Upper lobe of right lung (tissue), 1 donor: Measurements from ENCODE around the gene EIF2D. TPM values are rescaled to one million over a fixed set of nuclear protein-coding genes. Genes with fewer than 3 reads are reported as not detected.

Source experiments
- ATAC-seq: fragments of 200-7000 bp; cut with Tn5 transposase; one replicate; pipeline ENCODE4 v1.9.1; 2020; ENCODE audit warnings: mild to moderate bottlenecking, moderate library complexity
- DNase-seq: peaks from one replicate; pipeline ENCODE4 v3.0.0-alpha.2; 2020
- H3K27ac ChIP-seq: fragments of 200-600 bp; one replicate; pipeline ENCODE4 v1.8.0; 2022
- H3K27me3 ChIP-seq: fragments of 200-600 bp; one replicate; pipeline ENCODE4 v1.8.0; 2022; ENCODE audit warnings: mild to moderate bottlenecking
- H3K36me3 ChIP-seq: fragments of 200-600 bp; one replicate; pipeline ENCODE4 v1.8.0; 2022
- H3K4me1 ChIP-seq: fragments of 200-600 bp; one replicate; pipeline ENCODE4 v1.8.0; 2022
- H3K4me3 ChIP-seq: fragments of 200-600 bp; one replicate; pipeline ENCODE4 v1.8.0; 2022; ENCODE audit warnings: mild to moderate bottlenecking
- H3K9me3 ChIP-seq: fragments of 200-600 bp; one replicate; pipeline ENCODE4 v1.8.0; 2022
- CTCF ChIP-seq: fragments of 200-600 bp; IDR thresholded peaks from one replicate; pipeline ENCODE4 v1.8.0; 2022; ENCODE audit warnings: antibody characterized with exemption
- intact Hi-C: fragments of 100-400 bp; cut with DNase I; formaldehyde crosslinking; loops from one replicate; pipeline ENCODE4 v1.11.0; 2022
- total RNA-seq: library from RNA; stranded (reverse); fragmentation: NEBNext Ultra II Directional; extraction: Animal tissue kit (Norgen Biotek cat#: 25700); gene quantifications from one replicate; pipeline ENCODE4 v1.2.1, GENCODE V29; 2021
- donor health status: DM: no; HTN: yes; CAD: no; lungs with severe emphysema.

Gene EIF2D
- total RNA-seq, 1 donor from 2014 or later, result 49.8 TPM

DNA sequence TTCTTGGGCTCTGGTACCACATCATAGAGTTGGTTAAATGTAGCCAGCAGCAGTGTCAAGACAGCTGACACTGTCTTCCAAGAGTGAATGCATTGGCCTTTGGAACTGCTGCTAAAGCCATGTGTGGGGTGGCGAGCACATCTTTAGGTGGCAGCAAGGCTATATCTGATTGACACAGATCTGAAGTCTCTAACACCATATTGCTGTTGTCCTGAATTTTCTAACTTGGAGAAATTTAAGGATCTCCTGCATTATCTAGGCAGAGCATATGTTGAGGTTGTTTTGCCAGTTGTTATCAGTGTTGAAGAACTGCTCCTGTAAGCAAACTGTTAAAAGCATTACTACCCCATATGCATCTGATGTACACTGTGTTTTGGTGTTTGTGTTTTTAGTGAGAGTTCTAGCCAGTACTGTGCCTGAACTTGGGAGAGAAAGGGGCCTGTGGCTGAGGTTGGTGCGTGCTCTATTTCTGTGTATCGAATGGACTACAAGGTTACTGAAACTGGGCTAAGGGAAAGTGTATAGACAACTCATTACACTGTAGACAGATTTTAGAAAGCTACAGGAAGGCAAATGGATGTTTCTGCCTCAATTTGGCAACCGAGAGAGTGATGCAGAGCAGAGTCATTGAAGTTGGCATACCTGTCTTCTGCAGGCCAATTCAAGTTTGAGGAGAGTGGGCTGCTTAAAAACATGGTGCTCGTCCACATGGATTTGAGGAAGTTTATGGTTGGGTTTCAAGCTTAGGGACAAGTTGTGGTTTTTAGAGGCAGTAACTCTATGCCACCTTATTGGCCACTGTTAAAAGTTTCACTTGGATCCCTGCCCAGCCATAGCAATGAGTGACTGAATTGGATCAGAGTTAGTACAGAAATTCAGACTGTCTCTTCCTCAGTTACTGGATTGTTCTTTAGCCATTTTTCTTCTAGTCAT, 40.0 kb upstream of the EIF2D start:
- H3K9me3 ChIP-seq, result no peaks in the 10 kb centered on the region
- H3K36me3 ChIP-seq, result peaks cover 9% of the 10 kb centered on the region
- intact Hi-C loops, result no loop called here
- peak; percentile 39 for ATAC-seq
- H3K27ac ChIP-seq, result no peak overlapping the region
- H3K4me3 ChIP-seq, result no peak overlapping the region
- H3K4me1 ChIP-seq, result no peaks in the 10 kb centered on the region
- no peaks in the 10 kb centered on the region for H3K27me3 ChIP-seq
- no peak for DNase-seq
- TF ChIP-seq CTCF, result no peak

GRCh38 chr1:206651014-206651413, 38.7 kb upstream of the EIF2D start:
- Histone ChIP-seq H3K27ac (no peak overlapping the region), H3K4me3 (no peak overlapping the region), H3K9me3 (no peaks in the 10 kb centered on the region), H3K36me3 (peaks cover 9% of the 10 kb centered on the region), H3K27me3 (no peaks in the 10 kb centered on the region), H3K4me1 (no peaks in the 10 kb centered on the region)
- no peak for TF ChIP-seq CTCF
- intact Hi-C loops, result no loop called here
- no peak for DNase-seq
- no peak for ATAC-seq

- intact Hi-C loops, result no loop called here
- Histone ChIP-seq H3K9me3 (no peaks in the 10 kb centered on the region), H3K27me3 (no peaks in the 10 kb centered on the region), H3K27ac (no peak overlapping the region), H3K4me1 (no peaks in the 10 kb centered on the region), H3K4me3 (no peak overlapping the region), H3K36me3 (peaks cover 9% of the 10 kb centered on the region)
- DNase-seq (no peak), ATAC-seq (no peak)
- no peak for TF ChIP-seq CTCF
Observed at GRCh38 chr1:206649261-206649921, 37.1 kb upstream of the EIF2D start.

DNA sequence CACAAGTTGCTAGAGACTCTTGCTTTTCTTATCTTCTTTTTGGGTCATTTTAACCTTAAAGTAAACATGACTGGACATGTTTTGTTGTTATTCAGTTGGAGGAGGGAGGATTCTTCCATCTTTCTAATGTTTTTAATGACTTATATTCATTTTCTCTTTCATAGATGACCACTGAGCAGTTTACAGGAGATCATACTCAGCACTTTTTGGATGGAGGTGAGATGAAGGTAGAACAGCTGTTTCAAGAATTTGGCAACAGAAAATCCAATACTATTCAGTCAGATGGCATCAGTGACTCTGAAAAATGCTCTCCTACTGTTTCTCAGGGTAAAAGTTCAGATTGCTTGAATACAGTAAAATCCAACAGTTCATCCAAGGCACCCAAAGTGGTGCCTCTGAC, 35.0 kb upstream of the EIF2D start:
- peaks cover 9% of the 10 kb centered on the region for H3K36me3 ChIP-seq
- H3K27ac ChIP-seq, result no peak overlapping the region
- ATAC-seq (no peak), DNase-seq (no peak)
- no peaks in the 10 kb centered on the region for H3K9me3 ChIP-seq
- H3K4me1 ChIP-seq, result no peaks in the 10 kb centered on the region
- intact Hi-C loops, result no loop called here
- no peak for TF ChIP-seq CTCF
- H3K27me3 ChIP-seq, result no peaks in the 10 kb centered on the region
- no peak overlapping the region for H3K4me3 ChIP-seq

DNA sequence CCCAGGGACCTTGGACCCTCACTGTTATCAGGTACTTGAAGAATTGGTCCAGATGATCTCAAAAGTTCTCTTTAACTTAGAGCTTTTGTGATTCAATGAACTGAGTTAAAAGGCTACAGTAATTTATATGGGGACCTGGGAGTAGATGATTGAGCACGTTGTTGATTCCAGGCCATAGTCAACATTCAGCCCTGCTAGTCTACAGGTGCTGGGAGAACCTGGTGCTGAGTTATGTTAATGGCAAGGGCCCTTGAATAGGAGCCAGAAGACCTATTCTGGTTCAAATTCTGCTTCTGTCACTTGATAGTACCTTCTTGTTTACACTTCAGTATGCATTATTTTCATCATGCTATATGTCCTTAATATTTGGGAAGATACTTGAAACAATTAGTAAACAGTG, 34.2 kb upstream of the EIF2D start:
- TF ChIP-seq CTCF, result no peak
- no peaks in the 10 kb centered on the region for H3K4me1 ChIP-seq
- peaks cover 9% of the 10 kb centered on the region for H3K36me3 ChIP-seq
- H3K4me3 ChIP-seq, result no peak overlapping the region
- no peak for DNase-seq
- no peak overlapping the region for H3K27ac ChIP-seq
- H3K27me3 ChIP-seq, result no peaks in the 10 kb centered on the region
- ATAC-seq, result no peak
- no peaks in the 10 kb centered on the region for H3K9me3 ChIP-seq
- intact Hi-C loops, result no loop called here
